ENCODE data around the gene LRCH1.

Gene LRCH1

GRCh38 chr13:46656786-46657185 is 103.8 kb downstream of the LRCH1 start:
- in situ Hi-C loops (cut with MboI; ENCODE audit: low sequenced_read_pairs), result no loop called here

- in situ Hi-C loops (cut with MboI; ENCODE audit: low sequenced_read_pairs), result no loop called here
These were observed 106.6 kb downstream of the LRCH1 start for GRCh38 chr13:46659413-46660065.

GRCh38 chr13:46660416-46660815 is 107.4 kb downstream of the LRCH1 start:
- in situ Hi-C loops (cut with MboI; ENCODE audit: low sequenced_read_pairs), result no loop called here

GRCh38 chr13:46660857-46661256 is 107.9 kb downstream of the LRCH1 start:
- in situ Hi-C loops (cut with MboI; ENCODE audit: low sequenced_read_pairs), result no loop called here

- in situ Hi-C loops (cut with MboI; ENCODE audit: low sequenced_read_pairs), result no loop called here
These were observed 109.7 kb downstream of the LRCH1 start for GRCh38 chr13:46662690-46663089.

- in situ Hi-C loops (cut with MboI; ENCODE audit: low sequenced_read_pairs), result no loop called here
These were observed 110.5 kb downstream of the LRCH1 start for GRCh38 chr13:46663206-46664037.

- in situ Hi-C loops (cut with MboI; ENCODE audit: low sequenced_read_pairs), result no loop called here
These were observed 111.2 kb downstream of the LRCH1 start for GRCh38 chr13:46664195-46664594.

- in situ Hi-C loops (cut with MboI; ENCODE audit: low sequenced_read_pairs), result no loop called here
These were observed 112.3 kb downstream of the LRCH1 start for GRCh38 chr13:46665248-46665632.

- in situ Hi-C loops (cut with MboI; ENCODE audit: low sequenced_read_pairs), result no loop called here
These were observed 112.9 kb downstream of the LRCH1 start for GRCh38 chr13:46665633-46666482.

- in situ Hi-C loops (cut with MboI; ENCODE audit: low sequenced_read_pairs), result no loop called here
These were observed 113.9 kb downstream of the LRCH1 start for GRCh38 chr13:46666727-46667456.

GRCh38 chr13:46667687-46668281 is 114.8 kb downstream of the LRCH1 start:
- in situ Hi-C loops (cut with MboI; ENCODE audit: low sequenced_read_pairs), result no loop called here

- in situ Hi-C loops (cut with MboI; ENCODE audit: low sequenced_read_pairs), result no loop called here
These were observed 115.3 kb downstream of the LRCH1 start for GRCh38 chr13:46668302-46668720.

- in situ Hi-C loops (cut with MboI; ENCODE audit: low sequenced_read_pairs), result no loop called here
These were observed 116.1 kb downstream of the LRCH1 start for GRCh38 chr13:46668931-46669525.

GRCh38 chr13:46672338-46673090 is 119.5 kb downstream of the LRCH1 start:
- in situ Hi-C loops (cut with MboI; ENCODE audit: low sequenced_read_pairs), result no loop called here

- in situ Hi-C loops (cut with MboI; ENCODE audit: low sequenced_read_pairs), result no loop called here
These were observed 122.0 kb downstream of the LRCH1 start for GRCh38 chr13:46675016-46675415.

- in situ Hi-C loops (cut with MboI; ENCODE audit: low sequenced_read_pairs), result no loop called here
These were observed 123.4 kb downstream of the LRCH1 start for GRCh38 chr13:46676378-46676725.

GRCh38 chr13:46679369-46680120 is 126.6 kb downstream of the LRCH1 start:
- in situ Hi-C loops (cut with MboI; ENCODE audit: low sequenced_read_pairs), result no loop called here

- in situ Hi-C loops (cut with MboI; ENCODE audit: low sequenced_read_pairs), result no loop called here
These were observed 129.0 kb downstream of the LRCH1 start for GRCh38 chr13:46682015-46682414.

- in situ Hi-C loops (cut with MboI; ENCODE audit: low sequenced_read_pairs), result no loop called here
These were observed 129.7 kb downstream of the LRCH1 start for GRCh38 chr13:46682707-46683106.

All from HL-60/S4 treated with retinoic acid at 250 ng/mL for 4 days and 3 days (cell line).